PC-3 (cell line): ENCODE results near the gene MED26.

Source experiments
- EZH2 ChIP-seq: fragments of 300-600 bp; sonication (generic); IDR thresholded peaks from one replicate; pipeline ENCODE4 v1.6.1; 2017; ENCODE audit warnings: antibody characterized with exemption, mild to moderate bottlenecking, low read length; ENCODE audit not compliant: unreplicated experiment
- EZH2phosphoT487 ChIP-seq: fragments of 300-600 bp; sonication (generic); IDR thresholded peaks from 2 replicates; pipeline ENCODE4 v1.6.1; 2018; ENCODE audit warnings: mild to moderate bottlenecking, antibody characterized with exemption, low read length, borderline replicate concordance

DNA sequence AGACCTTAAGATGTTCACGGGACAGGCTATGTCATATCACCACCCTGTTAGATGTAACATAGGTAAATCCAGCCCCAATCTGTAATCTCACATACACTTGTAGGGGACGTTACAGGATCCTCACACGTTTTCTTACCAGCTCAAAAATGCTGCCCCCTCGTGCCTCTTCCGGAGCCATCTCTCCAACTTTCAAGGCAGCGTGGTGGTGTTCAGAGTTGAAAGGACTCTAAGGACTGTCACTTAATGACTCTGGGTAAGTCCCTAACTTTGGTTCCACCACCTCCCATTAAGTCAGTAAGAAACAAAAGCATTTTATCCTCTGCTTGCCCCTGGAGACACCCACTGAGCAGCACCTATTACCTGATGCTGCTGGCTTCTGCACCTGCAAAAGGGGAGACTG, 4.4 kb downstream of the MED26 start:
- TF ChIP-seq EZH2 (no peak), EZH2phosphoT487 (no peak)
